ENCODE results near the gene ZNF747.
"Not testable (repeated sequence)": the region's sequence is repeated elsewhere in the genome, so short reads cannot be mapped to it uniquely, and the experiment has no call there.

Gene ZNF747

DNA sequence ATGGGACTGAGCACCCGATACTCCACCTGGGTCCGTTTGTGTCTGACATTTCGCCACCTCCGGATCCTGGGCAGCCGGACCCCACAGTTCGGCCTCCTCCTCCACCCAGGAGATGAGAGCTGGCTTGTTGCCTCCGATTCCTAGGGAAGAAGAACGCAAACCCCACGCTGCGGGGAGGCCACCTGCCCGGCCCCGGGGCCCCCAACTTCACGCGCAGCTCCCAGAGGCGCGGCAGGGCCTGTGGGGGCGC lies 23.0 kb upstream of the ZNF747 start:
- no peak for DNase-seq

GRCh38 chr16:30556125-30556473 lies 21.4 kb upstream of the ZNF747 start:
- DNase-seq: no peak

- no peak for DNase-seq
Observed at GRCh38 chr16:30555315-30556124, 20.9 kb upstream of the ZNF747 start.

DNA sequence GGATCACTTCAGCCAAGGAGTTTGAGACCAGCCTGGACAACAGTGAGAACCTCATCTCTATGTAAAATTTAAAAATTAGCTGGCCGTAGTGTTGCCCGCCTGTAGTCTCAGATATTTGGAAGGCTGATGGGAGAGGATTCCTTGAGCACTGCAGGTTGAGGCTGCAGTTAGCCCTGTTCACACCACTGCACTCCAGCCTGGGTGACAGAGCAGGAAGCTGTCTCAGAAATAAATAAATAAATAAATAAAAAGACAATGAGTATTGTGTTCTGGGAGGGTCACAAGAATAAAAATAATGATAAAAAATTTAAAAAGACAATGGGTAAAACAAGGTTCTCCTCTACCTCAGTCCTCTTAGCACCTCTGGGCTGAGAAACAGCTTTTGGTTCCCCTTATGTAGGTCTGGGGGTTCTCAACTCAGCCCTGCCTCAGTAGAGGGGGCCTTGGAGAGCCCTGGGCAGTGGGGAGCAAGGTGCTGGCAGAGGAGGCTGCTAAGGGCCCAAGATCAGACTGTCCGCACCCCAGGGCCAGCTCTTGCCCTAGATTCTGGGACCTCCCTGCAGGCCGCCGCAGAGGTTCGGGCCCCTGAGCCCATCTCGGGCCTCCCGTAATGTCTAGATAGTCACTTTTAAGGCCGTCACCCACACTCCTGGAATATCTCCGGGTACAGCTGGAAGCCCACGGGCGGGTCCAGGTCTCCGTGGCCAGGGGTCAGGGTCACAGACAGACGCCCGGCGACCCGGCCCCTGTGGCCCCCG lies 20.1 kb upstream of the ZNF747 start:
- no peak for DNase-seq

GRCh38 chr16:30553393-30553899 lies 18.8 kb upstream of the ZNF747 start:
- DNase-seq: no peak

DNA sequence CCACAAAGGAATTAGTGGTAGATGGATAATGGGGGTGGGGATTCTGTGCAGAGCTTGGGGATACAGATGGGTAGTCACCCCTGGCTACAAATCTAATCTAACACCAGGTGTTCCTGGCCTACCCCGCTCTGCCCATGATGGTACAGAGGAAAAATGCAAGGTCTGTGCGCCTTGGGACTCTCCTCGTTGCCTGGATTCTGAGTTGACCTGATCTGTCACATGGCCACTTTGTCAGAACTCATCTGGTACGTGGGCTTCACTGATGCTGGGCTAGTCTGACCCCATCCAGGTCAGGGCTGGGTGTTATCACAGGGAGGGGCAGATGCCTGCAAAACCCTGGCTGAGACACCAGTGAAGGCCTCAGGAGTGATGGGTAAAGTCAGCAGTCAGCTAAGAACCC lies 18.3 kb upstream of the ZNF747 start:
- no peak for DNase-seq

GRCh38 chr16:30551781-30552180 lies 17.1 kb upstream of the ZNF747 start:
- no peak for DNase-seq

- no peak for DNase-seq
Observed at GRCh38 chr16:30548416-30549253, 14.0 kb upstream of the ZNF747 start.

GRCh38 chr16:30546115-30546514 lies 11.5 kb upstream of the ZNF747 start:
- DNase-seq: no peak

GRCh38 chr16:30543067-30543466 lies 8.4 kb upstream of the ZNF747 start:
- DNase-seq: no peak

GRCh38 chr16:30541502-30542329 lies 7.1 kb upstream of the ZNF747 start:
- no peak for DNase-seq

- DNase-seq: not testable (repeated sequence)
Observed at GRCh38 chr16:30540916-30541464, 6.3 kb upstream of the ZNF747 start.

DNA sequence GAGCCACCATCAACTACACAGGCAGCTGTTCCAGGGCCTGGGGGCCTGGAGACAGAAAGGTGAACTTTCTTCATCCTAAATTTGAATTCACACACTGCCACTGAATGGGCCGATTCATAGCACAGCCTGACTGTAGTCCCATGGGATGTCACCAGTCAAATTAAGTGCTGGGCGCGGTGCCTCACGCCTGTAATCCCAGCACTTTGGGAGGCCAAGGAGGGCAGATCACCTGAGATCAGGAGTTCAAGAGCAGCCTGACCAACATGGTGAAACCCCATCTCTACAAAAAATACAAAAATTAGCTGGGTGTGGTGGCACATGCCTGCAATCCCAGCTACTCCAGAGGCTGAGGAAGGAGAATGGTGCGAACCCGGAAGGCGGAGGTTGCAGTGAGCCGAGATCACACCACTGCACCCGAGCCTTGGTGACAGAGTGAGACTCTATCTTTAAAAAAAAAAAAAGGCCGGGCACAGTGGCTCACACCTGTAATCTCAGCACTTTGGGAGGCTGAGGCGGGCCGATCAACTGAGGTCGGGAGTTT lies 5.4 kb upstream of the ZNF747 start:
- not testable (repeated sequence) for DNase-seq

GRCh38 chr16:30539000-30539964 lies 4.6 kb upstream of the ZNF747 start:
- no peak for DNase-seq

DNA sequence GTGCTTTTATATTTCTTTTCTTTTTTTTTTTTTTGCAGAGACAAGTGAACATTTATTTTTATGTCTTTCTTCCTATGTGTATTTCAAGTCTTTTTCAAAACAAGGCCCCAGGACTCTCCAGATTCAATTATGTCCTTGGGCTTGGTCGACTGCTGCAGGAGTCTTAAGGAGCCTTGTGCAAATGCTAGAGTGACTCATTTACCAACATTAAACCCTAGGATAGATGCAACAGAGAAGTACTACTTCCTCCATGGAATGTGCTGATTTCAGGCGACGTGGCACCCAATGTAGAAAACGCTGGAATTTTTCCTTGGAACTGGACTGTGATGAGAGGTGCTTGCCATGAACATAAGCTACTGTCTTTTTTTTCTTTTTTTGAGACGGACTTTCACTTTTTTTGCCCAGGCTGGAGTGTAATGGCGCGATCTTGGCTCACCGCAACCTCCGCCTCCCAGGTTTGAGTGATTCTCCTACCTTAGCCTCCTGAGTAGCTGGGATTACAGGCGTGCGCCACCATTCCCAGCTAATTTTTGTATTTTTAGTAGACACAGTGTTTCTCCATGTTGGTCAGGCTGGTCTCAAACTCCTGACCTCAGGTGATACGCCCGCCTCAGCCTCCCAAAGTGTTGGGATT lies 1.9 kb upstream of the ZNF747 start:
- DNase-seq: not testable (repeated sequence)

GRCh38 chr16:30535777-30536190 lies 1.1 kb upstream of the ZNF747 start:
- peak; percentile 71 for DNase-seq

GRCh38 chr16:30535106-30535776 lies 583 bp upstream of the ZNF747 start:
- no peak for DNase-seq

- DNase-seq: no peak
Observed at GRCh38 chr16:30533748-30534367, 800 bp downstream of the ZNF747 start.

DNA sequence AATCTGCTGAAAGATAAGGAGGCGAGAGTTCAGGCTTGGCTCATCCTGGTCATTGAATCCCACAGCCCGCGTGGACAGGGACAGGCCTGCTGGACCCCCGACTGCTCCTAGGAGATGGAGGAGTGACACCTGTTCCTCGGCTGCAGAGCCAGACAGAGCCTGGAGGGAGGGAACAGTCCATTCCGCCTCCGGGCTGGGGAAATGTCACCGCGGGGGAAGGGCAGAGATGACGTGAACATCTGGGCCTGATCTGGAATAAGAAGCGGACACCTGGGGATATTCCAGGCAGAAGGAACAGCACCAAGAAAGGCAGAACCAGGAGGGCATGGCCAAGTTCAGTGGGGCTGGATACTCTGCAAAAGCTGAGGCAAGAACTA lies 1.5 kb downstream of the ZNF747 start:
- no peak for DNase-seq

All from NCI-H1436 (cell line).